CD4-positive, alpha-beta memory T cell (primary cell): ENCODE data around the gene STK11. TPM values are rescaled to one million over a fixed set of nuclear protein-coding genes. Genes with fewer than 3 reads are reported as not detected.
A peak's percentile ranks its signal among the peaks of the same experiment; 100 is the strongest.
"Not testable (repeated sequence)": the region's sequence is repeated elsewhere in the genome, so short reads cannot be mapped to it uniquely, and the experiment has no call there.

Source experiments
- CTCF ChIA-PET: fragments of 350-600 bp; sonication (Branson Sonifier 250); formaldehyde crosslinking; loops from one replicate; lab custom pipeline; 2021; ENCODE audit warnings: inconsistent platforms; ENCODE audit not compliant: partially characterized antibody; lab: Charles Lee
- POLR2A ChIA-PET: fragments of 350-600 bp; sonication (Branson Sonifier 250); formaldehyde crosslinking; loops from one replicate; lab custom pipeline; 2021; ENCODE audit not compliant: partially characterized antibody; lab: Charles Lee
- DNase-seq, 5 donors: peaks; one replicate each; pipeline versions ENCODE4 v3.0.0 to v3.0.0-alpha.2; 2020 to 2022; ENCODE audit warnings: mixed read lengths in 1 of 5
- H3K27ac ChIP-seq: one replicate; pipeline ENCODE4 v1.7.0; 2013; ENCODE audit warnings: low read depth, low read length
- H3K27me3 ChIP-seq: 2 replicates; pipeline ENCODE4 v1.7.0; 2013; ENCODE audit warnings: mild to moderate bottlenecking, low read length, moderate library complexity; ENCODE audit not compliant: insufficient read depth
- H3K36me3 ChIP-seq: 2 replicates; pipeline ENCODE4 v1.7.0; 2013; ENCODE audit warnings: mild to moderate bottlenecking, low read length, moderate library complexity; ENCODE audit not compliant: insufficient read depth
- H3K4me1 ChIP-seq: 2 replicates; pipeline ENCODE4 v1.7.0; 2013; ENCODE audit warnings: mild to moderate bottlenecking, low read length, moderate library complexity; ENCODE audit not compliant: insufficient read depth
- H3K4me3 ChIP-seq, 2 donors: one replicate each; pipeline ENCODE4 v1.7.0; 2013; ENCODE audit warnings: low read length in 2 of 2, mild to moderate bottlenecking in 1 of 2
- H3K9me3 ChIP-seq, 2 donors: one replicate each; pipeline ENCODE4 v1.7.0; 2013; ENCODE audit warnings: low read length in 2 of 2, control low read depth in 1 of 2; ENCODE audit not compliant: control insufficient read depth in 1 of 2
- H3K27ac Mint-ChIP-seq, 7 donors: one replicate each; pipeline ENCODE4 v1.8.0; 2020 to 2021; ENCODE audit warnings: mixed read lengths in 7 of 7, mild to moderate bottlenecking in 6 of 7, inconsistent platforms in 3 of 7, moderate library complexity in 3 of 7
- H3K27me3 Mint-ChIP-seq, 2 donors: one replicate each; pipeline ENCODE4 v1.8.0; 2020 to 2021; ENCODE audit warnings: mixed read lengths in 2 of 2
- H3K36me3 Mint-ChIP-seq, 2 donors: one replicate each; pipeline ENCODE4 v1.8.0; 2020 to 2021; ENCODE audit warnings: mixed read lengths in 2 of 2, inconsistent platforms in 1 of 2, mild to moderate bottlenecking in 1 of 2
- H3K4me1 Mint-ChIP-seq, 4 donors: one replicate each; pipeline ENCODE4 v1.8.0; 2020 to 2021; ENCODE audit warnings: mixed read lengths in 4 of 4, mild to moderate bottlenecking in 1 of 4
- H3K4me3 Mint-ChIP-seq, 8 donors: one replicate each; pipeline ENCODE4 v1.8.0; 2020 to 2021; ENCODE audit warnings: mixed read lengths in 8 of 8, mild to moderate bottlenecking in 7 of 8, moderate library complexity in 6 of 8, inconsistent platforms in 3 of 8
- H3K9me3 Mint-ChIP-seq, 8 donors: one replicate each; pipeline ENCODE4 v1.8.0; 2020 to 2021; ENCODE audit warnings: mixed read lengths in 8 of 8, mild to moderate bottlenecking in 5 of 8, inconsistent platforms in 3 of 8, moderate library complexity in 1 of 8
- intact Hi-C: fragments of 100-400 bp; cut with micrococcal nuclease; formaldehyde crosslinking; loops from one replicate; pipeline ENCODE4 v1.15.1; 2023
- polyA plus RNA-seq, 2 donors: library from polyadenylated mRNA; unstranded; fragments of 300-500 nt; fragmentation: Illumina TruSeq; gene quantifications; one replicate each; pipeline ENCODE4 v1.2.3, GENCODE V29; 2021
- total RNA-seq, 2 experiments: library from RNA; stranded (reverse); gene quantifications; one replicate each; pipeline ENCODE4 v1.2.3, GENCODE V29; 2021

Gene STK11
- total and polyA plus RNA-seq, 4 experiments from 2014 or later: 11.0 to 114 (median 77.6) TPM

GRCh38 chr19:1181606-1182005 lies 24.0 kb upstream of the STK11 start:
- POLR2A ChIA-PET: no interaction called here
- no peak overlapping the region for H3K27ac ChIP-seq
- intact Hi-C loops: no loop called here

GRCh38 chr19:1182068-1182467 lies 23.5 kb upstream of the STK11 start:
- Histone ChIP-seq H3K9me3 (no peaks in the 10 kb centered on the region), H3K27ac (no peak overlapping the region), H3K36me3 (no peaks in the 10 kb centered on the region), H3K4me1 (peaks cover 10% of the 10 kb centered on the region), H3K4me3 (no peak overlapping the region), H3K27me3 (no peaks in the 10 kb centered on the region)
- Mint-ChIP-seq H3K4me3 (no peak overlapping the region), H3K4me1 (peaks cover 6 to 12% (median 6%) of the 10 kb centered on the region in 4 donors), H3K9me3 (no peaks in the 10 kb centered on the region), H3K27ac (no peak overlapping the region), H3K36me3 (no peaks in the 10 kb centered on the region), H3K27me3 (no peaks in the 10 kb centered on the region)
- ChIA-PET CTCF (no interaction called here), POLR2A (no interaction called here)
- intact Hi-C loops: no loop called here
- peak in 1 of 5 donors; percentile 19 for DNase-seq

More at GRCh38 chr19:1181606-1182005, 24.0 kb upstream of the STK11 start:
- DNase-seq: peak in 1 of 5 donors; percentile 12
- H3K4me3 ChIP-seq: no peak overlapping the region
- peaks cover 10% of the 10 kb centered on the region for H3K4me1 ChIP-seq
- H3K4me1 Mint-ChIP-seq: peaks cover 6 to 12% (median 6%) of the 10 kb centered on the region in 4 donors
- H3K9me3 Mint-ChIP-seq: no peaks in the 10 kb centered on the region
- H3K27me3 Mint-ChIP-seq: no peaks in the 10 kb centered on the region
- H3K27ac Mint-ChIP-seq: no peak overlapping the region
- H3K9me3 ChIP-seq: no peaks in the 10 kb centered on the region
- no peaks in the 10 kb centered on the region for H3K27me3 ChIP-seq
- no peaks in the 10 kb centered on the region for H3K36me3 Mint-ChIP-seq
- CTCF ChIA-PET: no interaction called here
- no peaks in the 10 kb centered on the region for H3K36me3 ChIP-seq
- no peak overlapping the region for H3K4me3 Mint-ChIP-seq

- Histone ChIP-seq H3K4me1 (peaks cover 10% of the 10 kb centered on the region), H3K27me3 (no peaks in the 10 kb centered on the region), H3K9me3 (no peaks in the 10 kb centered on the region), H3K36me3 (no peaks in the 10 kb centered on the region), H3K4me3 (no peak overlapping the region), H3K27ac (no peak overlapping the region)
- no peak for DNase-seq
- peaks cover 6 to 12% (median 7%) of the 10 kb centered on the region in 4 donors for H3K4me1 Mint-ChIP-seq
- intact Hi-C loops: no loop called here
- ChIA-PET POLR2A (no interaction called here), CTCF (no interaction called here)
- no peaks in the 10 kb centered on the region for H3K27me3 Mint-ChIP-seq
- no peak overlapping the region for H3K27ac Mint-ChIP-seq
- no peaks in the 10 kb centered on the region for H3K9me3 Mint-ChIP-seq
- H3K4me3 Mint-ChIP-seq: no peak overlapping the region
- no peaks in the 10 kb centered on the region for H3K36me3 Mint-ChIP-seq
Observed at GRCh38 chr19:1182727-1183126, 22.9 kb upstream of the STK11 start.

DNA sequence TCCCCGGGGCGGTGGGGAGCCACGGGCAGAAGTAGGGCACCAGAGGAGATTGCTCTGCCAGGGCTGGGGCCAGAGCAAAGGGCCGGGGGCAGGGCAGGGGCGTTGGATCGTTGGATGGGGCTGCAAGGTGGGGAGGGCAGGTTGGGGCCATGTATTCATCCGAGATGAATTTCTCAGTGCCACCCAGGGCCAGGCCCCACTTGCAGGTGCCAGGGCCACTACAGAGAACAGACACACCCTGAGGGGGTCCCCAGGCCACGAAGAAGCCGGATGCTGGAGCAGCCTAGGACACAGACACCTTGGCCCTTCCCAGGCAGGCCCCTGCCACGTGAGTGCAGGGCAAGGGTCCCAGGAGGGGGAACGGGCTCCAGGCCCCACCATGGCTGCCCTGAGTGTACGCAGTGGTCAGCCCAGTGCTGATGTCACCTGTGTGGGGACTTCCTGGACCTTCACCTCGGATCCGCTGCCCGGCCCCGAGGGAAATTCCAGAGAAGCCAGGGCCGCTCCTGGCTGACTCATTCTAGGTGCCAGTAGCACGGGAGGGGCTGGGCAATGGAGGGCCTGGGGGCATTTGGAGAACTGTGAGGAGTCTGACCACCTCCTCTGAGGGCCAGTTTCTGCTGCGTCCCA lies 21.9 kb upstream of the STK11 start:
- Mint-ChIP-seq H3K4me1 (peaks cover 6 to 12% (median 7%) of the 10 kb centered on the region in 4 donors), H3K27me3 (no peaks in the 10 kb centered on the region), H3K9me3 (no peaks in the 10 kb centered on the region), H3K4me3 (no peak overlapping the region), H3K27ac (no peak overlapping the region), H3K36me3 (no peaks in the 10 kb centered on the region)
- Histone ChIP-seq H3K36me3 (no peaks in the 10 kb centered on the region), H3K9me3 (no peaks in the 10 kb centered on the region), H3K27ac (no peak overlapping the region), H3K27me3 (no peaks in the 10 kb centered on the region), H3K4me3 (no peak overlapping the region), H3K4me1 (peaks cover 12% of the 10 kb centered on the region)
- intact Hi-C loops: no loop called here
- CTCF ChIA-PET: no interaction called here
- DNase-seq: peak in 1 of 5 donors; percentile 17
- POLR2A ChIA-PET: no interaction called here

- no peaks in the 10 kb centered on the region for H3K9me3 Mint-ChIP-seq
- peaks cover 13 to 30% (median 18%) of the 10 kb centered on the region in 4 donors for H3K4me1 Mint-ChIP-seq
- H3K27me3 Mint-ChIP-seq: no peaks in the 10 kb centered on the region
- peak overlapping the region in 6 of 8 donors; percentile 39 to 73 (median 50) for H3K4me3 Mint-ChIP-seq
- H3K27ac ChIP-seq: no peak overlapping the region
- no peaks in the 10 kb centered on the region for H3K36me3 ChIP-seq
- H3K36me3 Mint-ChIP-seq: no peaks in the 10 kb centered on the region
- no peaks in the 10 kb centered on the region for H3K27me3 ChIP-seq
- peak in 2 of 5 donors; percentile 36 to 68 for DNase-seq
- H3K4me3 ChIP-seq: no peak overlapping the region
- H3K27ac Mint-ChIP-seq: peak overlapping the region in 6 of 7 donors; percentile 30 to 92 (median 79)
- ChIA-PET CTCF (interaction anchor here (1.3 kb wide), 1 partner anchor 76 kb away, joined by 3 read pairs; no protein-coding TSS in a partner anchor), POLR2A (interaction anchor here (0.9 kb wide), 1 partner anchor 80 kb away, joined by 3 read pairs; the partner anchor contains the start of gene CIRBP)
- peaks cover 39% of the 10 kb centered on the region for H3K4me1 ChIP-seq
- intact Hi-C loops: loop anchor here (1.0 kb wide), 1 partner anchor 132 kb away; no protein-coding TSS in a partner anchor
- no peaks in the 10 kb centered on the region for H3K9me3 ChIP-seq
Observed at GRCh38 chr19:1189419-1189818, 16.2 kb upstream of the STK11 start.

DNA sequence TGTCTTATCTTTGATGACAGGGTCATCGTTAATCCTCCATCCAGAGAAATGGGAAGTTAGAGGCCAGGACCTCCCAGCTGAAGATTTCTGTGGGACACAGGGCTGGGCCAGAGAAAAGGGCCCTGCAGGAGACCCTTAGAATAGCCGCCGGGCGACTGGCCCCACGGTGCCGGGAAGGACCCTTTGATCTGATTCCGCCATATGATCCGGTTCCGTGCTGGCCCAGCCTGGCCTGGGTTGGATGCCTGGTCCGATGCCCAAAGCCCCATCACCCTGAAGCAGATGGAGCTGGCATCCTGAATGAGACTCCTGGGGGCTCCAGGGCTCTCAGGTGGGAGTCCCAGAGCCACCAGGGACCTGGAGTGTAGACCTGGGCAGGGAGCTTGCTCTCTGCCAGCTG lies 6.0 kb upstream of the STK11 start:
- H3K27me3 Mint-ChIP-seq: no peaks in the 10 kb centered on the region
- peaks cover 7 to 17% (median 14%) of the 10 kb centered on the region in 4 donors for H3K4me1 Mint-ChIP-seq
- Histone ChIP-seq H3K4me1 (peaks cover 20% of the 10 kb centered on the region), H3K27ac (no peak overlapping the region), H3K36me3 (no peaks in the 10 kb centered on the region), H3K27me3 (no peaks in the 10 kb centered on the region), H3K4me3 (no peak overlapping the region), H3K9me3 (no peaks in the 10 kb centered on the region)
- intact Hi-C loops: no loop called here
- DNase-seq: peak in 1 of 5 donors; percentile 9
- H3K9me3 Mint-ChIP-seq: no peaks in the 10 kb centered on the region
- CTCF ChIA-PET: interaction anchor here (1.1 to 1.9 kb wide), 3 partner anchors 86 to 218 kb away, joined by 3 to 4 read pairs (median 4); no protein-coding TSS in a partner anchor
- H3K36me3 Mint-ChIP-seq: no peaks in the 10 kb centered on the region
- peak overlapping the region in 1 of 7 donors; percentile 46 for H3K27ac Mint-ChIP-seq
- POLR2A ChIA-PET: interaction anchor here (0.8 to 1.7 kb wide), 4 partner anchors 39 to 133 kb away, joined by 3 to 5 read pairs (median 3); partner anchors contain the start of genes ARHGAP45 and CIRBP
- no peak overlapping the region for H3K4me3 Mint-ChIP-seq

GRCh38 chr19:1200614-1201013 lies 5.0 kb upstream of the STK11 start:
- Mint-ChIP-seq H3K27ac (peak overlapping the region in 1 of 7 donors; percentile 27), H3K4me1 (peaks cover 7 to 23% (median 16%) of the 10 kb centered on the region in 4 donors)
- POLR2A ChIA-PET: interaction anchor here (1.0 to 1.7 kb wide), 2 partner anchors 69 to 112 kb away, joined by 4 to 5 read pairs; partner anchors contain the start of gene CIRBP
- intact Hi-C loops, H3K36me3 ChIP-seq, H3K36me3 Mint-ChIP-seq, H3K9me3 Mint-ChIP-seq, H3K27ac ChIP-seq, H3K27me3 Mint-ChIP-seq, H3K9me3 ChIP-seq, H3K4me3 Mint-ChIP-seq, H3K27me3 ChIP-seq, DNase-seq, H3K4me3 ChIP-seq: not testable (repeated sequence)
- H3K4me1 ChIP-seq: peaks cover 27% of the 10 kb centered on the region
- CTCF ChIA-PET: interaction anchor here (1.0 to 1.9 kb wide), 3 partner anchors 44 to 219 kb away, joined by 3 to 4 read pairs (median 4); no protein-coding TSS in a partner anchor
